ENCODE data around the gene CSH2.
"Not testable (repeated sequence)": the region's sequence is repeated elsewhere in the genome, so short reads cannot be mapped to it uniquely, and the experiment has no call there.

The CSH2 gene

DNA sequence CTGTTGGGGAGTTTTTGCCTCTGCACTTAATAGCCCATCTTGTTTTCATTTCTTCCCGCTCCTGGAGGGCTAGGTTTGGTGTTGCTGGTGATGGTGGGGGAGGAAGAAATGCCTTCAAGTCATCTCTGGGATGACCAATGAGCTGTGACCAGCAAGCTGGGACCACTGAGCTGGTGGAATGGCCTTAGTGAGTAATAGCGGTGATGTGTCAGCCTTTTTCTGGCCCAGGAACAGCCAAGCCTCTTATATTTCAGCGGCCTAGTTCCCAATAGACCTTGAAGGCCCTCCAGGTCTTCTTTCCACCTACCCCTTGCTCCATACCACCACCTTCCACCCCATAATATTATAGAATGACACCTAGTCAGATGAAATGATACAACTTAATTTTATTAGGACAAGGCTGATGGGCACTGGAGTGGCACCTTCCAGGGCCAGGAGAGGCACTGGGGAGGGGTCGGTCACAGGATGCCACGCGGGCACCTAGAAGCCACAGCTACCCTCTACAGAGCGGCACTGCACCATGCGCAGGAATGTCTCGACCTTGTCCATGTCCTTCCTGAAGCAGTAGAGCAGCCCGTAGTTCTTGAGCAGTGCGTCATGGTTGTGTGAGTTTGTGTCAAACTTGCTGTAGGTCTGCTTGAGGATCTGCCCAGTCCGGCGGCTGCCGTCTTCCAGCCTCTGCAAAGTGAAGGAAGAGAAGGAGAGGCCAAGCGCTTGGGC lies 1.7 kb downstream of the CSH2 start:
- not testable (repeated sequence) for H3K4me3 ChIP-seq (ENCODE audit: low read depth, low read length); DNase-seq (ENCODE audit: low read depth)

GRCh38 chr17:63870292-63870665 lies 3.2 kb downstream of the CSH2 start:
- not testable (repeated sequence) for DNase-seq (ENCODE audit: low read depth); H3K4me3 ChIP-seq (ENCODE audit: low read depth, low read length)

DNA sequence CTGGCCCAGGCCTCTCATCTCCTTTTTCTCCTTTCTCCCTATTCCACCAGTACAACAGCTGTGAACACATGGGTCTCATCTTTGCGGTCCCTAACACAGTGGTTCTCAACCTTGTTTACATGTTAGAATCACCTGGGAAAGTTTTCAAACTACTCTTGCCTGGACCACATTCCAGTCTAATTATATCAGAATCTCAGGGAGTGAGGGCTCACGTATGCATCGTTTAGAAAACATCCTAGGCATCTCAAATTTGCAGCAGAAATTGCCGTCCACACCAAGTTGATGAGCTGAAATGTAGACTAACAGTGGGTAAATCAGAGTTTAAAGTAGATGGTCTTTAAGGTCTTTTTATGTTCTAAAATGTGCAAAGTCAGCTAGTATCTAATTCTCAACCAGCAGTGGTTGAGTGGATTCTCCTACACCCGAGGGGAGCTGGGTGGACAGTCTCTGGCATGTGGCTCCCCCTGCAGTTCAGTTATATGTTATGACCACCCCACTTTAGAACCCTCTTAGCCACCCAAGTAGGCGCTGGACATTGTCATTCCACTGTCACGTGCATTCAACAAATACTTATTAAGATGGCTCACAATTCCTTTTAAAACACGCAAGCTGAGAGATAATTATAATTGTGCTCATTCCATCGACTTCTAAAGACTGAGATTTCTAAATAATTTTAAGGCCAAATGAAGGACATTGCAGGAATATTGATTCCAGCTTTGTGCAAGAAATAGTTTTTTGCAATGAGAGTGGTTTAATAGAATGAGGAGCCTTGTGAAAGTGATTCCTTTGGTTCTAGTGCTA lies 3.8 kb downstream of the CSH2 start:
- not testable (repeated sequence) for H3K4me3 ChIP-seq (ENCODE audit: low read depth, low read length); DNase-seq (ENCODE audit: low read depth)

GRCh38 chr17:63866625-63867024 lies 6.9 kb downstream of the CSH2 start:
- DNase-seq (ENCODE audit: low read depth); H3K4me3 ChIP-seq (ENCODE audit: low read depth, low read length): not testable (repeated sequence)
- TF ChIP-seq, protein P1, sequence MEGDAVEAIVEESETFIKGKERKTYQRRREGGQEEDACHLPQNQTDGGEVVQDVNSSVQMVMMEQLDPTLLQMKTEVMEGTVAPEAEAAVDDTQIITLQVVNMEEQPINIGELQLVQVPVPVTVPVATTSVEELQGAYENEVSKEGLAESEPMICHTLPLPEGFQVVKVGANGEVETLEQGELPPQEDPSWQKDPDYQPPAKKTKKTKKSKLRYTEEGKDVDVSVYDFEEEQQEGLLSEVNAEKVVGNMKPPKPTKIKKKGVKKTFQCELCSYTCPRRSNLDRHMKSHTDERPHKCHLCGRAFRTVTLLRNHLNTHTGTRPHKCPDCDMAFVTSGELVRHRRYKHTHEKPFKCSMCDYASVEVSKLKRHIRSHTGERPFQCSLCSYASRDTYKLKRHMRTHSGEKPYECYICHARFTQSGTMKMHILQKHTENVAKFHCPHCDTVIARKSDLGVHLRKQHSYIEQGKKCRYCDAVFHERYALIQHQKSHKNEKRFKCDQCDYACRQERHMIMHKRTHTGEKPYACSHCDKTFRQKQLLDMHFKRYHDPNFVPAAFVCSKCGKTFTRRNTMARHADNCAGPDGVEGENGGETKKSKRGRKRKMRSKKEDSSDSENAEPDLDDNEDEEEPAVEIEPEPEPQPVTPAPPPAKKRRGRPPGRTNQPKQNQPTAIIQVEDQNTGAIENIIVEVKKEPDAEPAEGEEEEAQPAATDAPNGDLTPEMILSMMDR (IDR thresholded peaks at IDR 0.05; ENCODE audit: control insufficient read depth, extremely low read depth, insufficient read depth), result 0 out of 2 replicates have a peak, but pooled peaks have one; percentile 20

- TF ChIP-seq, protein P1 (IDR thresholded peaks at IDR 0.05; ENCODE audit: control insufficient read depth, extremely low read depth, insufficient read depth), result no peak
- DNase-seq (ENCODE audit: low read depth), result no peak
- H3K4me3 ChIP-seq (ENCODE audit: low read depth, low read length), result no peak overlapping the region
Measured at GRCh38 chr17:63859257-63859656, 14.2 kb downstream of the CSH2 start.

GRCh38 chr17:63856425-63856824 lies 17.1 kb downstream of the CSH2 start:
- not testable (repeated sequence) for H3K4me3 ChIP-seq (ENCODE audit: low read depth, low read length); DNase-seq (ENCODE audit: low read depth)

DNA sequence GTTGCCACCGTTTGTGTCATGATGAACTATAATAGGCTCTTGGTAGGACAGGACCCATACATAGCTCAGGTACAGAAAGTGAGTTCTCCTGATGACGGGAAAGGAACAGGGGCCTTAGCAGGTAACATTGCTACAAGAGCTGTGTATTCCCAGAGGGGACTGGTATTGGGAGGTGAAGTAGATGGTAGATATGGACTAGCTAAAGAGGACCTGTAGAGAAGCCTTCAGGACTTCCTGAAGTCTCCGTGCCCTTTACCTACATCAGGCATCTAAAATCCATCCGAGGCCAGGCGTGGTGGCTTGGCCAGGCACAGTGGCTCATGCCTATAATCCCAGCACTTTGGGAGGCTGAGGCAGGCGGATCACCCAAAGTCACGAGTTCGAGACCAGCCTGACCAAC lies 18.3 kb downstream of the CSH2 start:
- no peak overlapping the region for H3K4me3 ChIP-seq (ENCODE audit: low read depth, low read length)
- TF ChIP-seq, protein P1 (IDR thresholded peaks at IDR 0.05; ENCODE audit: control insufficient read depth, extremely low read depth, insufficient read depth), result no peak
- no peak for DNase-seq (ENCODE audit: low read depth)

DNA sequence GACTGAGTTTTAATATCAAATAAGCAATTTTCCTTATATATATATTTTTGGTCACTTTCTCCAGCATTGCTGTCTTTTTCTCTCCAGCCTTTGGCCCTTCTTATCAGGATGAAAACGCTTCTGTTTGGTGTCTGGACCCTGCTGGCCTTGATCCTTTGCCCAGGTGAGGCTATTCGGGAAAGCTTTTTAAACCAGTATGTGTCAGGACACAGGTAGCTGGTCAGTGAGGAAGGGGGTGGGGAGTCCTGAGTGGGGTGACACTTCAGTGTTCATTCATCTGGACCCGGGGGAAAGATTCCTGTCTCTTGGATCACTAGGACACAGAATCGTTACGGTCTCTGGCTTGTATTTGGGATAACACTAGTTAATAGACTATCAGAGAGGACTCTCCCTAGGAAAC lies 18.8 kb downstream of the CSH2 start:
- H3K4me3 ChIP-seq (ENCODE audit: low read depth, low read length), result no peak overlapping the region
- no peak for DNase-seq (ENCODE audit: low read depth)
- TF ChIP-seq, protein P1 (IDR thresholded peaks at IDR 0.05; ENCODE audit: control insufficient read depth, extremely low read depth, insufficient read depth), result no peak

DNA sequence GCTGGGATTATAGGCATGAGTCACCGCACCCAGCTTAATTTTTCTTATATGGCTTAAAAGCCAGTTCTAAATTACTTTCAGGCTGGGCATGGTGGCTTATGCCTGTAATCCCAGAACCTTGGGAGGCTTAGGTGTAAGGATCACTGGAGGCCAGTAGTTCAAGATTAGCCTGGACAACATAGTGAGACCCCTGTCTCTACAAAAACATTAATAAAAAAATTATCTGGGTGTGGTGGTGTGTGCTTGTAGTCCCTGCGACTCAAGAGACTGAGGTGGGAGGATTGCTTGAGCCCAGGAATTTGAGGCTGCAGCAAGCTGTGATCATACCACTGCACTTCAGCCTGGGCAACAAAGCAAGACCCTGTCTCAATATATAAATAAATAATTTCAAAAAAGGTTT lies 20.2 kb downstream of the CSH2 start:
- no peak overlapping the region for H3K4me3 ChIP-seq (ENCODE audit: low read depth, low read length)
- no peak for DNase-seq (ENCODE audit: low read depth)
- TF ChIP-seq, protein P1 (IDR thresholded peaks at IDR 0.05; ENCODE audit: control insufficient read depth, extremely low read depth, insufficient read depth), result no peak

Measured in LNCaP clone FGC (cell line).